NCI-H226 (cell line): Measurements from ENCODE around the gene SELENOS.
"Not testable (repeated sequence)": the region's sequence is repeated elsewhere in the genome, so short reads cannot be mapped to it uniquely, and the experiment has no call there.

ENCODE experiments used
- DNase-seq: peaks from one replicate; pipeline ENCODE4 v3.0.0-alpha.2; 2015

SELENOS gene

GRCh38 chr15:101309436-101310160 is 32.3 kb upstream of the SELENOS start:
- no peak for DNase-seq

GRCh38 chr15:101308604-101309435 is 31.5 kb upstream of the SELENOS start:
- no peak for DNase-seq

DNA sequence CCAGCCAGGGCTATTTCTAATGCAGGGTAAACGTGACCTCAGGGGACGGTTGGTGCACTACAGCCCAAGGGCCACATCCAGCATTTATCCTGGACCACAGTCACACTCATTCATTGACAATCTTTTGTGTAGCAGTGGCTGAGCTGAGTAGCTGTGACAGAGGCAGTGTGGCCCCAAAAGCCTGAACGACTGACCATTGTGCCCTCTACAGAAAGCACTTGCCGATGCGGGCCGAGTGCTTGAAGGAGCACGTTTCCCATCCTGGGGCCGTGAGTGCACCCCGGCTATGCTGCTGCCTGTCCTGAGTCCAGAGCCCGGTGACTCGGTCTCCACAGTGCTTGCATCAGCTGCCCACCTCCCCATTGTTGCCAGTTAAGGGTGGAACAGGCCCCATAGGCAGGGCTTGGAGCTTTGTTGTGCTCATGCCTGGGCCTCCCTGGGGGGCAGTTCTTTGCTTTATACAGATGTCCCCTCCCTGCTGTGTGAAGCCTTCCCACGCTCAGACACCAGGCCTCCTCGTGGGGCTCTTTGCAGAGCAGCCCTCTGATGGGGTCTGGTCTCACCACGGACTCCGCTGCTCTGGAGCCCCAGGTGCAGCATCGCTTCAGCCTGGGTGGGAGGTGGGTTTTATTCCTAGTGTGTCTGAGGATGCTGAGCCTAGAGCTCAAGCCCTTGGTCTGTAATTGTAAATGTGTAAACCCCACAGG is 30.8 kb upstream of the SELENOS start:
- DNase-seq, result no peak

GRCh38 chr15:101307048-101307896 is 30.0 kb upstream of the SELENOS start:
- DNase-seq, result no peak

DNA sequence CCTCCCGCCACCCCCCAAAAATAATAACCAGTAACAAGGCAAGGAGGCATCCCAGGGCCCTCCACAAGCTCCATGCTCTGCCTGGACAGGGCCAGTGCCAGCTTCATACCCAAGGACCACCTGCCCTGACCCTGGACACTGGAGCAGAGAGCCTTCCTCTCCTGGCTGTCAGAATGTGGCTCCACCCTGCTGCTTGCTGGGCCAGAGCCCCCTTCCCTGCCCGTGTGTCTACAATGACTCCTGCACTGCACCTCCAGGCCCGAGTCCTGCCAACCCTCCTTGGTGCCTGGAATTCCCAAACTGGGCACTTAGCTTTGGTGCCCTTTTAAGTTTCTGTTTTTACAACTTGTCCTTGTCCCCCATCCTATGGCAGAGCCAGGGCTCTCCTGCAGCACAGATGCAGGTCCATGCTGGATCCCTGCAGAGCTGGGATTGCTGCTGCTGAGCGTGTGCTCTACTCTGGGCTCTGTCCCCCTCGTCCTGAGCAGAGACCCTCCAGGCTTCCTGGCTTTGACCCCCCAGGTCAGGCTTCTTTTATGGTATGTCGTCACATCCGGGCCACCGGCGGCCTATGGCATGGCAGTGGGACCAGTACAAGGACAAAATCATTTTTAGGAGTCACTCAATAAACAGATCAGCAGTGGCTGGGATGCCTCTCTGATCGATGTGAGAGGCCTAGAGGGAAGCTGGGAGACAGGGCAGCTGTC is 29.2 kb upstream of the SELENOS start:
- no peak for DNase-seq

GRCh38 chr15:101305820-101306255 is 28.6 kb upstream of the SELENOS start:
- no peak for DNase-seq

DNA sequence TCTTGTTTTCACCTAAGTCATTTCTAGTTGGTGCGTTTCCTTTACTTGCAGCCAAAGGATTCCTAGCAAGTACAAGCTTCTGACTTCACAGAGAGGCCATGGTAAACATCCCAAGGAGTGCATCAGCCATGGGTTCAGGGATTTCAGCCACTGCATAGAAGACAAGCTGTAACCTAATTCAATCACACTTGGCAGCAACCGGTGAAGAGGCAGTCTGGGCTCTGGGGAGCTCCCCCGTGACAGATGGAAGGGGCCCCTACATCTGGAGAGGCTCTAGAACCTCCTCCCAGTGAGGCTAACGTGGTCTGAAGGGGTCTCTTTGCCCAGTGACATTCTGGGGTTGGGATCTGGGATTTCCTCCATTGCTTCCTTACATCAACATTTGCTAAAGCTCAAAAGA is 26.1 kb upstream of the SELENOS start:
- no peak for DNase-seq

GRCh38 chr15:101296418-101297405 is 19.4 kb upstream of the SELENOS start:
- peak; percentile 33 for DNase-seq

DNA sequence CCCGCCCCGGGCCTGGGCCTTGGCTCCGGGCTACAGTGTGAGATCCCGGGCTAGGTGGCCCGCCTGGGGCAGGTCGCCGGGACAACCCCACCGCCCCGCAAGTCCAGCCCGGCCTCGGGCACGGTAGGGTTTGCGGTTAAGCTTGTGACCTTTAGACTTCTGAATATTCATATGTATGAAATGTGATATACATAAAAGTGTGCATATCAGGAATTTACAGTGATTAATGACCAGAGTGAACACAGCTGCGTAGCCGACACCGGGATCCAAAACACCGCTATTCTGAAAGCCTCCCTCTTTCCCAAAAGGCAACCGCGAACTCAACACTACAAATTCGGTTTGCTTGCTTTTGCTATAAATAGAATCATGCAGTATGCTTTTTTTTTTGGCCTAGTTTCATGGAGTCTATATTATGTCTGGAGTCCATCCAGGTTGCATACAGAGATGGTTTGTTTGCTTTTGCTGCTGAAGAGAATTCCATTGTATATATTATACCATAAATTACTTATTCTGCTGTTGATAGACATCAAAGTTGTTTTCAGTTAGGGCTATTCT is 18.4 kb upstream of the SELENOS start:
- no peak for DNase-seq

- peak; percentile 98 for DNase-seq
These were observed 17.7 kb upstream of the SELENOS start, which contains the start of gene SNRPA1 for GRCh38 chr15:101294731-101295606. Gene SNRPA1, minus strand, starts transcription at chr15:101295248. Its CDS starts 70 bp downstream, at chr15:101295178.

- DNase-seq, result no peak
These were observed 15.8 kb upstream of the SELENOS start for GRCh38 chr15:101293122-101293521.

GRCh38 chr15:101288905-101289513 is 11.7 kb upstream of the SELENOS start:
- no peak for DNase-seq

DNA sequence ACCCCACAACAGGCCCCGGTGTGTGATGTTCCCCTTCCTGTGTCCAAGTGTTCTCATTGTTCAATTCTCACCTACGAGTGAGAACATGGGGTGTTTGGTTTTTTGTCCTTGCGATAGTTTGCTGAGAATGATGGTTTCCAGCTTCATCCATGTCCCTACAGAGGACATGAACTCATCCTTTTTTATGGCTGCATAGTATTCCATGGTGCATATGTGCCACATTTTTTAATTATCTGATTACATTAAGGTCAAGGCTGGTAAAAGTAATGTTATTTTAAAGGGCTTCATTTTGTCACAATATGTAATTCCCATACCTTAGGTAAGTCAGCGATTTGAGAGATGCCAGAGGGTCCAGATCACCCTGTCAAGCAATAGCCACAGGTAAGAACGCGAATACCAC is 10.1 kb upstream of the SELENOS start:
- not testable (repeated sequence) for DNase-seq

GRCh38 chr15:101286471-101287114 is 9.3 kb upstream of the SELENOS start:
- DNase-seq, result no peak

DNA sequence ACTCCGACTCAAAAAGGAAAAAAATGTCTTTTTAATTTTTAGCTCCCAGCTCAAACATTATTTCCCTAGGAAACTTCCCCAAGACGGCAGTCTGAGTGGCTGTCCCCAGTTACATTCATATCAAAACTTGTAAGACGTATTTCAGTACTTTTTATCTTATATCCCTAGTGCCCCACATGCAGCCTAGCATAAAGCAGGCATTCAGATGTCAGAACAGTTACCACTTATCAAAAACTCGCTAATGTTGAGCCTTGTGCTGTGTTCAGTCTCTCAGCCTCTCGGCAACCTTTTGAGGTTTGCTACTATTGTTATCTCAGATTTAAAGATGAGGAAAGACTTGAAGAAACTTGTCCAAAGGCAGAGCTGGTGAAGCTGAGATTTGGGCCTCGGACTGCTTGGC is 6.6 kb upstream of the SELENOS start:
- DNase-seq, result no peak

GRCh38 chr15:101280007-101280406 is 2.7 kb upstream of the SELENOS start:
- DNase-seq, result no peak

DNA sequence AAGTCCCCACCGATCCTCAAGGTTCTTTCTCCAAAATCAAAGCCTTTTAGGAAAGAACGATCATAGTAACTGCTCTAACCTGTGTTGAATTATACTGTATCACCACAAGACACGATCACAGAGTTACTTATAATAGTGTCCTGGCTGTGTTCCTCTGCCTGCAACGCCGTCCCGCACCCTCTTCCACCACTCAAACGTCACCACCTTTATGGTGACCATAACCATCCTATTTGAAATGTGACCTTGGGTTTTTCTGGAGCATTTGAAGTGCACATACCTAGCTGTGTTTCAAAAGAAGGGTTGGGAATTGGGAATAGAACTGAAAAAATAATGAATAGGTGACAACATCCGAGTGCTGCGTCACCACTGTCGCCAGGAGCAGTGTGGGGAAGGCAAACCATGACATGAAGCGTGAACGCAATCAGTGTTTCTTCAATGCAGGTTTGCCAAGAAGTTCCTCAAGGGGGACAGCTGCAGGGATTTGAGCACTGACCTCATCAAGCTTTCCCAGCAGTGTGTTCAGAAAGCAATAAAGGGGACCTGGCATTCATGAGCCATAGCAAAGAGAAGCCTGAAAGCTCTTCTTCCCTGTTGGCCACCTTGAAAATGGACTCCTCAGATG is 769 bp upstream of the SELENOS start:
- DNase-seq, result no peak
